ENCODE results near the gene SLC25A22.

Gene SLC25A22

DNA sequence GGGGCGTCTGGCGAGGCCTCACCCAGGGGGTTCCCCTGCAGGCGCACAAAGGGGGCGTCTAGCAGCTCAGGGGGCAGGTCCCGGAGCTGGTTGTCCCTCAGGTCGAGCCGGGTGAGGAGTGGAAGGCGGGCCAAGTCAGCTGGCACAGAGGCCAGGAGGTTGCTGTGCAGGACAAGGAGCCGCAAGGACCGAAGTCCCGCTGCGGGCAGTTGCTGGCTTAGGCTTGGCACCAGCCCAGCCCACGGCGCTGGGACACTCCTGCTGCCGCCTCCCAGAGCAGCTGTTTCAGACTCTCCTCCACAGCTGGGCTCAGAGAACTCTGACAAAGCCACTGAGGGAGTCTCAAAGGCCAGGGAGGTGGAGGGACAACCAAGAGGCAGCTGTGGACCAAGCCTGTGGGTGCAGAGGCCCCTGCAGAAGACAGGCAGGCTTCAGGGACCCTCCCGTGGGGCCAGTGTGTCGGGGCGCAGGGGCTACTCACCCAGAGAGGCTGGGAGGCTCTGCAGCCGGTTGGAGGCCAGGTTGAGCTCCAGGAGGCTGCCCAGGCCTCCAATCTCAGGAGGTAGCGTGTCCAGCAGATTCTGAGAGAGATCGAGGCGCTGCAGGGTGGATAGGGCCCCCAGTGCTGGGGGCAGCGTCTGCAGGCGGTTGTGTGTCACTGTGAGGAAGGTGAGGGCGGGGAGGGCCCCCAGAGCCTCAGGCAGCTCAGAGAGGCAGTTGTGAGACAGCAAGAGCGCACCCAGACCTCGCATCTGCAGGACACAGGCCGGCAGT is 4.8 kb upstream of the SLC25A22 start:
- DNase-seq, result no peak

DNA sequence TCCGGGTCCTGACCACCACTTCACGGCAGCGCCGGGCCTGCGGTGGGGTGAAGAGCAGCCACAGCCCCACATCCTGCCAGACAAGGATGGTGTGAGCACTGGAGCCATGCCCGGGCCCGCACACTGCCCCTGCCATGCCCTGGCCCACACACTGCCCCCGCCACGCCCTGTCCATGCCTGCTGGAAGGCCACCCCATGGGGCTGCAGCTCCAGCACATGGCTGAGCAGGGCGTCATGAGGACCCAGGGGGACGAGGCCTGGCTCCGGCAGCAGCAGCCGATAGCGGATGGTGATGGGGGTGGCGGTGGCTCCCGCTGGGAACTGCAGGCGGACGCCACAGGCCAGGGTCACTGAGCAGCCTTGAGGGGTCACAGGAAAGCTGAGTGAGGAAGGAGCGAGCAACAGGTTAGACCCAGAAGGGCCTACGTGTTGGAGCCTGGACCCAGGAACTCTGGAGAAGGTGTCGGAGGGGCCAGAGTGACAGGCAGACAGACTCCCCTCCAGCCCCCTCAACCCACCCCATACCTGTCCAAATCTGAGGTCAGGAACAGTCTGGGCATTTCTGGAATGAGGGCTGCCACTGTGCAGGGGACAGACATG is 4.0 kb upstream of the SLC25A22 start:
- no peak for DNase-seq

DNA sequence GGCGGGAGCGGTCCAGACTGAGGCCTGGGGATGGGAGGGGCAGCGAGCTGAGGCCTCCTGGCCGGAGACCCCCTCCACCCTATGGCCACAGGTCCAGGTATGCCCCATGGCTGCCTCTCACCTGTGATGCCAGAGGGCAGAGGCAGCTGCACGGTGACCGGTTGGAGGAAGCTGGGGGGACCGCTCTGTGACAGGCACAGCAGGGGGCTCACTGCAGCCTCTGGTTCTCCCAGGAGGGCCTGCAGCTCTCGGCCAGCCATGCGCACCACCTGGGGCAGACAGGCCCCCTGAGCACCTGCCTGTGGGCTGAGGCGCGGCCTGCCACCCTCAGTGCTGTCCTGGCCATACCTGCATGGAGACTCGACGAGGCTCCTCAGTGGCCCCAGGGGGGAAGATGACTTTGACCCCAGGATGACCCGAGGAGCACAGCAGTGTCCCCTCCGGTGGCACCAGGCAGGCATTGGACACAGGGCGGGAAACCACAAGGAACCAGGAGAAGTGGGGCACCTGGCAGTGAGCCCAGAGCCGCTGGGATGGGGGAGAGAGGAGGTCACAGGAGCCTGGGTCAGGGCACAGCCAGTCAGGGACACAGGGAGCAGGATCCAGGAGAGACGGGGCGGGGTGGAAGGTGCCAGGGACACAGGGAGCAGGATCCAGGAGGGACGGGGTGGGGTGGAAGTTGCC is 3.2 kb upstream of the SLC25A22 start:
- DNase-seq, result no peak

DNA sequence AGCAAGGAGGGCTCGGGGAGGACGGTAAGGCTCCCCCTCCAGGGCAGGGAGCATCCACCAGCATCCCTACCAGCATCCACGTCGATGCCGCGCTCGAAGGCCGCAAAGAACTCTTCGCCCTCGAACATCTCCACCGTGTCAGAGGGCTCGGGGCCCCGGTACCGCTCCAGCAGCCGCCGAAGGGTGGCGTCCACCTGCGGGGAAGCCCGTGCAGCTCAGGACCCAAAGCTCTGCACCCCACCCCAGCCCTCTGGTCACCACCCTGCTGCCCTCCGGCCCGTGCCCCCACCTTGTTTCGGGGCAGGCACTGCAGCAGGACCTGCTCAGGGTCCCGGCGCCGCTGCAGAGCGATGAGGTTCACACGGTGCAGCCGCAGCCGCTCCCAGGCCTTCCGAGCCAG is 2.4 kb upstream of the SLC25A22 start:
- DNase-seq, result no peak

DNA sequence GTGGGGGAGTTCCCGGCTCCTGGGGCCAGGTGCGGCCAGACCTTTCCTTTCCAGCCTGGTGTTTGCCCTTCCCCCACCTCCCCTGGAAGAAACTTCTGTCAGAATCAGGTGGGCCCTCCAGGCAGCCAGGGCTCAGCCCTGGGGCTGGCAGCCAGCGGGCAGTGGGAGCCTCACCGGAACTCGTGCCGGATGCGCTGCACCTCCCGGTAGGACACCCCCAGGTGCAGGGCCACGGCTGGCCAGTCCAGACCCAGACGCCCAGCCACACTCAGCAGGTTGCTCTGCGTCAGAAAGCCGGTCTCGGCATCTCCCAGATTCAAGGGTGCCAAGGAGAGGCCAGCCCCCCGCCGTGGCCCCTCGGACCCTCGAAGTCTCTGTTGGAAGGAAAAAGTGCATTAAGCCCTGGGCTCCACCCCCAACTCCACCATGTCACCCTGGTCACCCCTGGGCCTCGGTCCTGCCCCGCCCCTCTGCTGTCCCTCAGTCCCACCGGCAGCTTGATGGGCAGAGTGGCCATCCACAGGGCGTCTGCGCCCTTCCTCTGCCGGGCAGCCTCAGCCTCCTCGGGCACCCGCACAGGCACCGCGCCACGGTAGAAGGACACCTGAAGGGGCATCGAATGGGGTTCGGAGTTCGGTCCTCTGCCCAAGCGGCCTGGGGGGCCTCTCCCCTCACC is 1.7 kb upstream of the SLC25A22 start:
- no peak for DNase-seq

DNA sequence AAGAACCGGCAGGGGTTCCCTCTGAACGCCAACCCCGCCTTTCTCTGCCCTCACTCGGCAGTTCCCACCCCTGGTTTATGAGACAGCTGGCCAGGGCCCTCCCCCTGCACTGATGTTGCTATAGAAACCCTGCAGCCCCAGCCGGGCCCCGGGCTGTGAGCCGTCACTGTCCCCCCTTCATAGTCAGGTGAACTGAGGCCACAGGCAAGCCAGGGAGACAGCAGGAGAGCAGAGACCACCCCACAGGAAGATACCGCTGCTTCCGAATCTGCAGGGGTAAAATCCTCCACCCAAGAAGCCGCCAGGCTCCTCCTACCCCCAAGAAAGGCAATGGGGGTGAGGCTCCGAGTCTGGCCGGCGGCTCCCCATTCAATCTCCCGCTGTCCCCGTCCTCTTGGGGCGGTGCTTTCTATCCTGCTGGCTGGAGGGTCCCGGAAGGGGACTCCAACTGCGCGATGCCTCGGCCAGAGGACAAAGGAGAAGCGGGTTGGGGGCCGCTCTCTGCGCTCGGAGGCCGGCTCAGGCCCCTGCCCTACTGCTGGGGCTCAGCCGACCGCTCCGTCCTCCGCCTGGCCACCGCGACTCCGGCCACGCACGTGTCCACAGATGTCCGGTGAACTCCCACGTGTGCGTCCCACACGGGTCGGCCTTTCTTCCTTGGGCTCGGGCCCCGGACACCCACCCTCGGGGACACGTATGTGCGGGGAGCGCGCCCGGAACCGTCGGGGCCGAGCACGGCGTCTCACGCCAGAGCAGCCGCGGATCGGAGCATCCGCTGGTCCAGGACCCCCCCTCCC is 587 bp downstream of the SLC25A22 start:
- DNase-seq, result peak; percentile 65 to 69

DNA sequence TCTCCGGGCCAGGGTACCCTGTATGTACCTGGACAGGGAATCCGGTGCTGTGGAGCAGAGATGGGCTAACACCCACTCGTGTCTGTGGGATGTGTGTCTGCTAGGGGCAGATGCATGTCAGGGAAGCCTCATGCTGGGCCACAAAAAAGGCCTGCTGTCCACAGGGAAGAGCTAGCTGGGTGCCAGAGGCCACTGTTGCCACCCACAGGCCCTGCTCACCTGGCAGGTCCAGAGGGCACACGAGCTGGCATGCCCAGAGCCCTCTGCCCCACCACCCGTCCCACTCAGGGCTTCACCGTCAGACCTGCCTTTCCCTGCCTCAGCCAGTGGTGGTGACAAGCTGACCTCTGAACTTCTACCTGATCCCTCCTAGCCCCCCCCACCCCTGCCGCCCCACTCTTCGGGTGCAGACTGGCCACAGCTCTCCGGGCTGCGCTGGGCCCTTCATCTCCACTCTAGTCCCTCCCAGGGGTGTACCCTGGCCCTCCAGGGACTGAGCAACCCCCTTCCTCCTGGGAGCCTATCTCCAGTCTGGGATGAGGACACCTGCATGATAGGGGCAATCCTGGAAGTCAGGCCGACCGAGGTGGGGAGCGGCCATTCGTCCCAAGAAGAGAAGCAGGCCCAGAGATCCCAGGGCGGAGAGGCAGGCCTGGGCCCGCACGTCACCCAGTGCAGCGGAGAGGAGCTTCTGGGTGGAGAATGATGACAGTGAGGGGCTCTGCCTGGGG is 1.4 kb downstream of the SLC25A22 start:
- no peak for DNase-seq

DNA sequence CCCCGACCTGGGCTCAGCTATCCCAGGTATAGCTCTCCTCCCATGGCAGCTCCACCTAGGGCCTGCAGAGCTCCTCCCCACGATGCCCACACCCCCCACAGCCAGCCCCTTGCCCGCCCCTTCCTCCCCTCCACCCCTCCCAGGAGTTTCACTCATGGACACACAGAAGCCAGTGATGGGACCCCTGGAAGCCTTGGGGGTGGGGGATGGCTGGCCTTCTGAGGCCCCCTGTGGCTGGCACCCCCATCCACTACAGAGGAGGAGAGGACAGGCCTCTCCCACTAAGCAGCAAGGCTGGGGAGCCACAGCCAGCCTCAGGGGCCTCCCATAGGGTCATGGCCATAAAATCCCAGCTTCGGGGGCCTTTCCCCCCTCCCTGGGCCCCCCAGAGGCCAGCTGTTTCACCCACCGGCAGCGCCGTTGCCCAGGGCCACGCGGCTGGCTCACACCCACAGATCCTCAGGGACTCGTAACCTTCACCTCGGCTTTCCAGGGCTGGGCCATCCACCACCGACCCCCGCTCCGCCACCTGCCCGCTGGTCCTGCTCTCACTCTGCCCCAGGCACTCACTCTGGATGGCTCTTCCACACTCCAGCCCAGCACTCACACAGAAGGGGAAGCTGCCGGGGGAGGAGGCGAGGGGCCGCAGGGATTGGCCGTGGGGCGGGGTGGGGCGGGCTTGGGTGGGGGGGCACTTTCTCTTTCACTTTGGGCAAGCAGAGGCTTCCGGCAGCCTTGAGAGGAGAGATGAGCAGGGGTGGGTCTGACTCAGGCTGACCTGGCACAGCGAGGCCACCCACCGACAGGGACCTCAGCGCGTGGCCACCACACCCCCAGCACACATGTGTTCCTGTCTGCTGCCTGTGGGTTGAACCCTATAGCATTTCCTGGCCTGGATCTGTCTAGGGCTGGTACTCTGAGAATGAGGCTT is 2.2 kb downstream of the SLC25A22 start:
- peak; percentile 73 to 76 for DNase-seq

DNA sequence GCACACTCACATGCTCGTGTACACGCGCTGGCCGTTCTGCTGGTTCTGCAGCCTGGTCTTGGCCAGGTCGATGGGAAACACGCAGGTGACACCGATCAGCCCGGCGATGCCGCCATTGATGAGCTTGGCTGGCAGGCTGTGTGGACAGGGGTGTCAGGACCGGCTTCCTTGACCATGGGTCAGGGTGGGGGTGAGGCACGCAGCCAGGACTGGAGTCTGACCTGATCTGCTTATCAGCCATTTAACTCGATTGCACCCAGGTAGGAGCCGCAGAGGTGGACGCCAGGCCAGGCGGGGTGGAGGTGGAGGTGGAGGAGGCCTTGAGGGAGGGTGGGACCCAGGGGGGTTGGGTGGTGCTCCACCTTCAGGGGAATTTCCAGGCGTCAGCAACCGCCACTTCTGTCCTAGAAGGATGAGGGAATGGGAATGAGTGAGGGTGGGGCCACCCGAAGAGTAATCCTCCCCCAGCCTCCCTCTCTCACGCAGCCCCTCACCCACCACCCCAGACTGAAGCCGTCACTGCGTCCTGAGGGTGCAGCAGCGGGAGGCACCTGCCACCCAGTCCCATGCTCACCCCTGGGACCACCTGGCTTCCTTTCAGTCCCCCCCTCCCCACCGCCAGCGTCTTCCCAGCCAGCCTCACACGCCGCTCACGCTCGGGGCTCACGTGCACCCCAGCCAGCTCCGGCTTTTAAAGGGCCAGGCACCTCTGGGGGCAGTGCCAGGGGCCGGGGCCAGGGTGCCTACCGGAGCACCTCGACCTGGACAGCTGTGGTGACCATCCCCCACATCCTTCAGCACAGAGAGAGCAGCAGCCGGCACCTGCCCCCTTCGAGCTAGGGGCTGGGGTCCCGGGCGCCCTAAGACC is 3.1 kb downstream of the SLC25A22 start:
- DNase-seq, result no peak

DNA sequence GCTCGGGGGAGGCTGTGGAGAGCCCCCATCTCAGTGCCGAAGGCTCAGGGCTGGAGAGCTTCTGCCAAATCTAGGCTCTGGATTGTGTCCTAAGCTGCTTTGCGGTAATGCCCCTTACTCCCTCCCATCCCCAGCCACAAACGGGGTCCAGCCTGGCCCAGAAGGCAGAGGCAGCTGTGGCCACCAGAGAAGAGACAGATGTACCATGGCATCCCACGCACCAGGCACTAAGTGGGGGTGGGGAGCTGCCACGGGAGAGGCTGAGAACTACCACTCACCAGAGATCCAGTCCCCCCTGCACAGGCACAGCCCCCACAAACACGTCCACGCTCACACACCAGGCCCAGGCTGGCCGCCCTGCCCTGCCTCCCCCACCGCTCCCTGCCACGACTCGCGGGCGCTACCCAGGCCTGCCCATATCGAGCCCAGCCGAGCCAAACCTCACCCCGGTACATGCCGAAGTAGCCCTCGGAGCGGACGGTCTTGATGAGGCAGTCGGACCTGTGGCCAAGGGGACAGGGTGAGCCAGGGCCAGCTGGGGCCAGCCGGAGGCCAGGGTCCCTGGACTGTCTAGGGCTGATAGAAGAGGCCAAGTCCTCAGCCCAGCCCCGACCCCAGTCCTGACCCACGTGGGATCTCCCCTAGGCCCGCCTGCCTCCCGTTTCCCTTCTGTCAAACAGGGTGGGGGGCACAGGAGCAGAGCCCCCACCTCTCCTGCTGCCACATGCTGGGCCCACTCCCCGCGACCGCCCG is 3.9 kb downstream of the SLC25A22 start:
- DNase-seq, result no peak

DNA sequence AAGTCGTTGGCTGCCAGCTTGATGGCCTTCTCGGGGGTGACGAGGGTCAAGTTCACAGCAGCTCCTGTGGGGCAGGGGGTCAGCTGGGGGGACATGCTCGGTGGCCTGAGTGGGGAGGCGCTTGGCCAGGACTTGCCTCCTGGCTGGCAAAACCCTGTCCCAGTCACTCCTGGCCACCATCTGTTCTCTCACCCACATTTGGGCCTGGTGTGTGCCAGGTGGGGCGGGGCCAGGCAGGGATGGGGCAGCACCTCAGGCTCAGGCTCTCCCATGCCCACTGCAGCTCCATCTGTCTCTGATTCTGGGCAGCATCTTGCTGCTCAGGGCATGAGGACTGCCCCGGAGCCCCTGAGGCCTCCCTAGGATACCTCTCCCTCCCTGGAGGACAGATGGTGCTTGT is 4.5 kb downstream of the SLC25A22 start:
- no peak for DNase-seq

DNA sequence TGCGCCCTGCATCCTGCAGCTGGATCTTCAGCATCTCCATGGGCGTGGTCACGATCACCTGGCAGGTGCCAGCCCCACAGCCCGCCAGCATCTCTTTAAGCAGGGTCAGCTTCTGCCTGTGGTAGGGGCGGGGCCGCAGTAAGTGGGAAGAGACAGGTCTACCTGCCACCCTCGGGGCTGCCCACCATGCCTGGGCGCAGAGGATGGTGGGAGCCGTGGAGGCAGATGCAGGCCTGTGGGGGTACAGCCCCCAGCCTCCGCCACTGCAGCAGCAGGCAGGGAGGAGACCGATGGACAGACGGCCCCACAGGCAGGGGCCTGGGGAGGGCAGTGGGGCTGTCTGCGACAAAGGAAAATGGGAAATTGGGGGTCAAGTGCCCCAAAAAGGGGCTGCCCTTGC is 5.2 kb downstream of the SLC25A22 start:
- DNase-seq, result no peak

DNA sequence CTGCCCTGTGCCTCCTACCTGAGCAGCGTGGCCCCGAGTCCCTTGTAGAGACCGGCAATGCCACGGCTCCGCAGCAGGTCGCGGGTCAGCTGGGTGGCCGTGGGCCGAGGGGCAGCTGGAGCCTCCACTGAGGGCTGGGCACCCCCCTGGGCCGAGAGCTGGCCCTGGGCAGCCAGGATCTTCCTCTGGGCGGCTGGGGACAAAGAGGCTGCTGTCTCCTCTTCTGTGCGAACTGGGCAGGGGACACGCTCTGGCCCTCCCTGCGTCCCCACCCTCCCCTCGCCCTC is 5.6 kb downstream of the SLC25A22 start:
- no peak for DNase-seq

DNA sequence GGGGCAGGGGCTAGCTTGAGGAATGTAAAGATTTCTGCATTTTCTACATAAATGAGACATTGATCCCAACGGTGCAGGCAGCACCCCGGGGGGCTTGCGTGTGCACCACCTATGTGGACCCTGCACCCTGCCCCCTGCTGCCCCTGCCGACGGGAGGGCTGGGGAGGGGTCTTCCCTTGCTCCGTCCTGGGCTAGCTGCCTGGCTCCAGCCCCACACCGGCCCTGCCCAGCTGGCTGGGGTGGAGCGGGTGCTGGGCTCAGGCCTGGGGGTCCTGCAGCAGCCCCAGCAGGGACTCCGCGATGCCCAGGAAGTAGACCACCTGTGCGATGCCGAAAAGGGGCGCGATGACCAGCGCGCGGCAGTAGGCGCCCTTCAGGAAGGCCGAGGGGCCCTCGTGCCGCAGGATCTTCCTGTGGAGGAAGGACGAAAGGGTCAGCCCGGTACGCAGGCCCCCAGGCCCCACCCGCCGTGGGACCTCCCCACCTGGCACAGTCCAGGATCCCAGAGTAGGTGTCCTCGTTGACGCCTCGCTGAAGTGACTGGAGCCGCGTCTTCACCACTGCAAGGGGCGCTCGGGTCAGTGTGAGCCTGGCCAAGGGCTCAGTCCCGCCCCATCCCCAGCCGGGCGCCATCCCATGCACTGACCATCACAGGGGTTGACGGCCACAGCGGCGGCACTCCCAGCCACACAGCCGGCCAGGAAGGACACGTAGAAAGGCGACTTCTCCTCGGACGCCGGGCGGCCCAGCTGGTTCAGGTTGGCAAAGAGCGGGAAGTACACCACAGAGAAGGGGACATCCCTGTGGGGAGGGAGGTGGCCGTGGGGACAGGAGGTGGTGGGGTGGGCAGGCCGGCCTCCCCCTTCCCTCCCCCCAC is 6.2 kb downstream of the SLC25A22 start:
- no peak for DNase-seq

DNA sequence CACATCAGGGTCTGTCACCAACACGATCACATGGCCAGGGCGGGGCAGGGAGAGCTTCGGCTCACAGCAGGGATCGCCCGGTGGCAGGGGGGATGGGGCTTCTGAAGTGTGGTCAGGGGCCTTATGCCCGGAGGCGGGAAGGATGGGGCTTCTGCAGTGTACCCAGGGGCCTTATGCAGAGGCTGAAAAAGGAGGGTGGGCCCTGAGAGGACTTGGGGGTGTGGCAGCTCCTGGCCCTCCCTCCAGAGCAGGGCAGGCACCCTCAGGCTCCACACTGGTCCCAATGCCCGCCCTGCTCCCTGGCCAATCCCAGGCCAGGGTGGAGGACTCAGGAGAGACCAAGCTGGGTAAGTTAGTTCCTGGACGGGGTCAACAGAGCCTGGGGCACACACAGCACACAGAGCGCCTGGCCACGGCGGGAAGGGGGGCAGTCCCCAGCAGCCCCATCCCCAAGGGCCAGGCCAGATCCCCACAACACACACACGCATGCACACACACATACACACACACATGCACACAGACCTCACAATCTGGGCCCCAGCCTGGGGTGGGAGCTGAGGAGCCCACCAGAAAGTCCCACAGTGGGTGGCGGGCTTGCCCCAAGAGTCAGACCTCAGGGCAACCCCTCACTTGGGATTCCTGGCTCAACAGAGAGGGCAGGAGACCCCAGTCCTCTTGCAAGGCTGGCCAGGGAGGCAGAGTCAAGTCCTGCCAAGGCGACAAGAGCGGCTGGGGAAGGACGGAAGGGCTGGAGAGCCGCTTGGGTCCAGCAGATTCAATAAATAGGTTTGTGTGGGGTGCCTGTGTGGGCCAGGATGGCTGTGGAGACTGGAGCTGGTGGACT is 7.1 kb downstream of the SLC25A22 start:
- no peak for DNase-seq

DNA sequence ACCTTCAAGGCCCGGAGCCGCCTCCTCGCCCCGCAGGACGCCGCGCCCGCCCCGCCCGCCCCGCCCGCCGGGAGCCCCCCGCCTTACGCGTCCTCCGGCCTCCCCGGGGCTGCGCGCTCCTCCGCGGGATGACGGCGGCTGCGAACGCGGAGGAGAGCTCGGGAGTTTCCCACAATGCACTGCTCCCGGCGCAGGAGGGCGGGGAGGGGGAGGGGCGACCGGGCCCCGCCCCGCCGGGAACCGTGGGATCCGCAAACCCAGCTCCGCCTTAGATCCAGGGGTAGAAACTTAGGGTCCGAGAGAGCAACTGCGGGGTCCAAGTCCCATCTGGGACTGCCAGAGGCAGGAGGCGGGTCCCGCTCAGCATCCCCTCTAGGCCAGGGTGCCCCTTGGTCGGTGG is 8.1 kb downstream of the SLC25A22 start, which contains the start of gene CEND1:
TSS of gene CEND1 (minus strand) at position 148 of the 400 bp plus-strand sequence. CDS start 1,514 bp downstream, outside the sequence.
- peak in 1 of 2 donors; percentile 65 for DNase-seq
